H1 (cell line): Measurements from ENCODE around the gene MYH9. TPM values are rescaled to one million over a fixed set of nuclear protein-coding genes. Genes with fewer than 3 reads are reported as not detected.

Experiments used
- CTCF ChIA-PET: fragments of 300-600 bp; sonication (Branson Sonifier 250); formaldehyde crosslinking; loops from one replicate; lab custom pipeline; 2021; ENCODE audit not compliant: partially characterized antibody; lab: Charles Lee
- POLR2A ChIA-PET: fragments of 300-600 bp; sonication (Branson Sonifier 250); formaldehyde crosslinking; loops from one replicate; lab custom pipeline; 2021; ENCODE audit warnings: inconsistent platforms; ENCODE audit not compliant: partially characterized antibody; lab: Charles Lee
- DNase-seq, 2 experiments: peaks; one replicate each; pipeline versions ENCODE4 v3.0.0 to v3.0.0-alpha.2; 2010 to 2022; ENCODE audit warnings: low spot score in 2 of 2, low read depth in 1 of 2, mixed read lengths in 1 of 2
- FAIRE-seq: peaks from 2 replicates; lab custom pipeline; 2011; peaks lifted over from hg19 to GRCh38; lab: Jason Lieb, UNC
- H2AFZ ChIP-seq: 2 replicates; pipeline ENCODE4 v1.8.1; 2012; ENCODE audit warnings: low read length, inconsistent platforms
- H2AK5ac ChIP-seq: 2 replicates; pipeline ENCODE4 v1.6.1; 2013; ENCODE audit warnings: low read depth, low read length
- H2BK120ac ChIP-seq: replicated peaks from 2 replicates; pipeline ENCODE3; 2013; ENCODE audit warnings: low read depth, low read length, inconsistent platforms
- H2BK12ac ChIP-seq: 2 replicates; pipeline ENCODE4 v1.6.1; 2013; ENCODE audit warnings: low read depth, low read length
- H2BK15ac ChIP-seq: 2 replicates; pipeline ENCODE4 v1.6.1; 2013; ENCODE audit warnings: low read length
- H2BK20ac ChIP-seq: 2 replicates; pipeline ENCODE4 v1.6.1; 2013; ENCODE audit warnings: low read length
- H2BK5ac ChIP-seq: 2 replicates; pipeline ENCODE4 v1.6.1; 2013; ENCODE audit warnings: low read depth, low read length
- H3K14ac ChIP-seq: 2 replicates; pipeline ENCODE4 v1.6.1; 2013; ENCODE audit warnings: inconsistent platforms; ENCODE audit not compliant: insufficient read length
- H3K18ac ChIP-seq: 2 replicates; pipeline ENCODE4 v1.6.1; 2013; ENCODE audit warnings: low read length; ENCODE audit errors: extremely low read depth
- H3K23ac ChIP-seq: 2 replicates; pipeline ENCODE4 v1.6.1; 2013; ENCODE audit warnings: inconsistent platforms; ENCODE audit not compliant: insufficient read length
- H3K23me2 ChIP-seq: 2 replicates; pipeline ENCODE4 v1.6.1; 2013; ENCODE audit warnings: low read depth, low read length
- H3K27ac ChIP-seq: 2 replicates; pipeline ENCODE4 v1.6.1; 2011; ENCODE audit warnings: low read depth, low read length, inconsistent platforms
- H3K27me3 ChIP-seq, 4 experiments: replicated peaks in 1 of 4; 1 replicate in 1 of 4; 2 replicates in 3 of 4; pipeline versions ENCODE4 v1.6.1 to v1.8.1; 2011 to 2013; ENCODE audit warnings: low read length in 3 of 4, mild to moderate bottlenecking in 3 of 4, inconsistent platforms in 2 of 4, mixed read lengths in 2 of 4, moderate library complexity in 1 of 4; ENCODE audit not compliant: control insufficient read depth in 3 of 4, insufficient read depth in 3 of 4; ENCODE audit errors: extremely low read depth in 1 of 4
- H3K36me3 ChIP-seq, 4 experiments: 2 replicates each; pipeline versions ENCODE4 v1.6.1 to v1.8.1; 2011 to 2013; ENCODE audit warnings: mild to moderate bottlenecking in 4 of 4, low read length in 3 of 4, moderate library complexity in 2 of 4, control low read depth in 1 of 4, inconsistent platforms in 1 of 4; ENCODE audit not compliant: insufficient read depth in 4 of 4, control insufficient read depth in 2 of 4
- H3K4ac ChIP-seq: replicated peaks from 2 replicates; pipeline ENCODE3; 2013; ENCODE audit warnings: low read length, low read depth, mixed read lengths, inconsistent platforms; ENCODE audit not compliant: insufficient read length
- H3K4me1 ChIP-seq, 4 experiments: replicated peaks in 1 of 4; 1 replicate in 1 of 4; 2 replicates in 3 of 4; pipeline versions ENCODE4 v1.6.1 to v1.8.1; 2011 to 2013; ENCODE audit warnings: low read length in 3 of 4, inconsistent platforms in 2 of 4, mixed read lengths in 1 of 4; ENCODE audit not compliant: insufficient read depth in 4 of 4, control insufficient read depth in 3 of 4
- H3K4me2 ChIP-seq, 2 experiments: 2 replicates each; pipeline versions ENCODE4 v1.6.1 to v1.8.1; 2011 to 2013; ENCODE audit warnings: low read depth in 2 of 2, low read length in 2 of 2, control low read depth in 1 of 2, inconsistent platforms in 1 of 2, mild to moderate bottlenecking in 1 of 2; ENCODE audit not compliant: insufficient read depth in 1 of 2
- H3K4me3 ChIP-seq, 4 experiments: fragments of 200-600, 300-600 bp in 1 of 4; sonication (generic), shearing (Covaris generic), sonication (Bioruptor Twin) in 1 of 4; 2 replicates each; pipeline versions ENCODE4 v1.5.1 to v1.8.1; 2011 to 2016; ENCODE audit warnings: low read length in 4 of 4, low read depth in 3 of 4, control low read depth in 2 of 4, inconsistent platforms in 2 of 4, mild to moderate bottlenecking in 2 of 4, mixed read lengths in 1 of 4, moderate library complexity in 1 of 4; ENCODE audit not compliant: insufficient read depth in 2 of 4; ENCODE audit errors: extremely low read depth in 1 of 4
- H3K56ac ChIP-seq: replicated peaks from 2 replicates; pipeline ENCODE3; 2013; ENCODE audit warnings: low read depth, mild to moderate bottlenecking, mixed read lengths, low read length, inconsistent platforms; ENCODE audit not compliant: insufficient read length
- H3K79me1 ChIP-seq: 2 replicates; pipeline ENCODE4 v1.6.1; 2013; ENCODE audit warnings: low read depth, low read length, control low read depth
- H3K79me2 ChIP-seq, 2 experiments: 2 replicates each; pipeline versions ENCODE4 v1.6.1 to v1.8.1; 2012 to 2013; ENCODE audit warnings: low read length in 2 of 2, mild to moderate bottlenecking in 2 of 2, inconsistent platforms in 1 of 2; ENCODE audit not compliant: insufficient read depth in 2 of 2, control insufficient read depth in 1 of 2
- H3K9ac ChIP-seq, 4 experiments: replicated peaks in 1 of 4; 1 replicate in 1 of 4; 2 replicates in 3 of 4; pipeline versions ENCODE4 v1.6.1 to v1.8.1; 2011 to 2013; ENCODE audit warnings: low read depth in 3 of 4, low read length in 3 of 4, control low read depth in 2 of 4, mild to moderate bottlenecking in 2 of 4, moderate library complexity in 2 of 4, inconsistent platforms in 1 of 4; ENCODE audit errors: extremely low read depth in 1 of 4
- H3K9me3 ChIP-seq, 2 experiments: 2 replicates each; pipeline versions ENCODE4 v1.6.1 to v1.8.1; 2012 to 2013; ENCODE audit warnings: mild to moderate bottlenecking in 2 of 2, moderate library complexity in 2 of 2, control low read depth in 1 of 2, inconsistent platforms in 1 of 2, low read depth in 1 of 2, low read length in 1 of 2, mixed read lengths in 1 of 2; ENCODE audit not compliant: insufficient read depth in 2 of 2
- H4K20me1 ChIP-seq, 2 experiments: replicated peaks in 1 of 2; 2 replicates each; pipeline versions ENCODE3 to v1.8.1; 2011 to 2013; ENCODE audit warnings: inconsistent platforms in 2 of 2, low read length in 2 of 2, mild to moderate bottlenecking in 1 of 2; ENCODE audit not compliant: insufficient read depth in 2 of 2, control insufficient read depth in 1 of 2
- H4K5ac ChIP-seq: 2 replicates; pipeline ENCODE4 v1.6.1; 2013; ENCODE audit warnings: low read length, low read depth, mixed read lengths, inconsistent platforms; ENCODE audit not compliant: insufficient read length
- H4K8ac ChIP-seq: 2 replicates; pipeline ENCODE4 v1.8.0; 2013; ENCODE audit warnings: mild to moderate bottlenecking, moderate library complexity, low read length, inconsistent platforms; ENCODE audit not compliant: insufficient read depth; ENCODE audit errors: extremely low read depth
- H4K91ac ChIP-seq: replicated peaks from 2 replicates; pipeline ENCODE3; 2013; ENCODE audit warnings: low read length, mixed read lengths, inconsistent platforms; ENCODE audit not compliant: insufficient read length
- WGBS, 2 experiments: shearing (Covaris generic) in 1 of 2; methylation state at CpG; one replicate each; pipeline versions ENCODE4 v1.1.6 to v1.1.7; 2013 to 2015; ENCODE audit warnings: low lambda C conversion rate in 2 of 2, mixed read lengths in 2 of 2, inconsistent platforms in 1 of 2, low coverage in 1 of 2, missing lambda C conversion rate in 1 of 2; ENCODE audit not compliant: insufficient replicate concordance in 2 of 2, insufficient coverage in 1 of 2, insufficient read length in 1 of 2; ENCODE audit errors: extremely low coverage in 1 of 2, missing lambda C conversion rate in 1 of 2; 5-methylcytosine and 5-hydroxymethylcytosine counted together
- polyA plus RNA-seq, 7 experiments: library from polyadenylated mRNA; depleted of rRNA in 3 of 7; stranded (reverse) in 5 of 7; unstranded in 2 of 7; fragments of >200 nt in 5 of 7; fragments of 200-250 nt in 2 of 7; gene quantifications; 1 replicate in 5 of 7; 2 replicates in 1 of 7; 4 replicates in 1 of 7; pipeline versions ENCODE4 v1.2.1 to v1.2.3, GENCODE V29; 2011 to 2013; ENCODE audit warnings: missing spikeins in 2 of 7, mixed read lengths in 2 of 7
- total RNA-seq: library from RNA; stranded (reverse); fragmentation: NEBNext Ultra II Directional; extraction: Animal tissue kit (Norgen Biotek cat#: 25700); gene quantifications from 2 replicates; pipeline ENCODE4 v1.2.1, GENCODE V29; 2021

Gene MYH9
- total and polyA plus RNA-seq, 2 of the 8 experiments (the other 6 are each of a cell fraction or from before 2014, with no cell fraction given), result 24.9 to 322 TPM

DNA sequence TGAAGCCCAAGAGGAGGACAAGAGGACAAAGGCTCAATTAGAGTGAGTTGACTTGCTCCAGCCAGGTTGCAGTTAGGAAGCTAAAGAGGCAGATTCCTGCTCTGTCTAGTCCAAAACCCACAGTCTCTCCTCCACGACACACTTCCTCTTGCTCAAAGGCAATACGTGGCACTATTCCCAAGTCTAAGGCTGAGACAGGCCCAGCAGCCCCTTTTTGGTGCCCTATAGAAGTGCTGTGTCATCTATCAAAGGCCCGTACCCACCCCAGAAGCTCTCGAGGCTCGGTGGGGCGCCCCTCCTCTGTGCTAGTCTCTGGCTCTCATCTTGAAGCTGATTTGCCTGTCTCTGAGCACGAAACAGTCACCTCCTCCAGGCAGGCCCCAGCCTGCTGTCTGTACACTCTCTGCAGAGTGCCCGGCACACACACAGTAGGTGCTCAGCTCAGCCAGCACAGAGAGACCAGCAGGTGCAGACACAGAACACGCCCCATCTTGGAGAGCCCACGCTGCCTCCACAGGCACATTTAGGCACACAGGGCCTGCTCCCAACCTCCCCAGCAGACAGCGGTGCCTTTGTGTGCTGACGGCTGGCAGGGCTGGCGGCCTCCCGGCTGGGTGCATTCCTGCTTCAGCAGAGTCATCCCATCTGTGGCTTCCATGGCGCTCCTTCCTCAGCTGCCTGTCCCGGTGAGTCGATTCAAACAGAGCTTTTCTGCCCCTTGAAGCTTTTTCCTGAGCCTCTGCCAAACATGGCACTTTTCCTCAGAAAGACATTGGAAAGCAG, 52.8 kb downstream of the MYH9 start:
- 0 out of 2 replicates have a peak overlapping the region, but pooled peaks have one; percentile 16 for H4K8ac ChIP-seq
- H3K79me1 ChIP-seq, result peaks cover 4% of the 10 kb centered on the region
- no peak overlapping the region for H3K23ac ChIP-seq
- no peak overlapping the region for H4K91ac ChIP-seq
- ChIA-PET POLR2A (interaction anchor here (0.5 to 1.8 kb wide), 9 partner anchors 9 to 124 kb away, joined by 3 to 4 read pairs (median 3); partner anchors contain the start of gene MYH9), CTCF (interaction anchor here (0.6 to 6.0 kb wide), 16 partner anchors 9 to 147 kb away, joined by 3 to 33 read pairs (median 5); partner anchors contain the start of gene TXN2)
- no peak overlapping the region for H3K4me2 ChIP-seq
- no peak overlapping the region for H2BK12ac ChIP-seq
- no peak overlapping the region for H2BK15ac ChIP-seq
- H4K20me1 ChIP-seq, result peaks cover 7 to 30% of the 10 kb centered on the region in 2 experiments
- H2BK120ac ChIP-seq, result no peak overlapping the region
- H3K14ac ChIP-seq, result no peak overlapping the region
- H3K79me2 ChIP-seq, result peaks cover 0 to 92% of the 10 kb centered on the region in 2 experiments; a peak in 2 of 4 replicates
- no peaks in the 10 kb centered on the region for H3K9me3 ChIP-seq
- no peak for DNase-seq
- FAIRE-seq, result no peak
- H2AFZ ChIP-seq, result no peak overlapping the region
- H3K56ac ChIP-seq, result no peak overlapping the region
- H2AK5ac ChIP-seq, result no peak overlapping the region
- H3K27ac ChIP-seq, result peak overlapping the region; percentile 31
- H2BK5ac ChIP-seq, result 0 out of 2 replicates have a peak overlapping the region, but pooled peaks have one; percentile 41
- H3K36me3 ChIP-seq, result peaks cover 8 to 33% (median 23%) of the 10 kb centered on the region in 4 experiments
- no peak overlapping the region; a peak in 1 of 7 replicates for H3K9ac ChIP-seq
- H4K5ac ChIP-seq, result no peak overlapping the region
- H3K23me2 ChIP-seq, result no peaks in the 10 kb centered on the region
- H3K18ac ChIP-seq, result no peak overlapping the region
- H2BK20ac ChIP-seq, result no peak overlapping the region
- H3K27me3 ChIP-seq, result no peaks in the 10 kb centered on the region
- H3K4me1 ChIP-seq, result peaks cover 9 to 41% (median 21%) of the 10 kb centered on the region in 4 experiments
- H3K4me3 ChIP-seq, result no peak overlapping the region
- WGBS, 2 experiments, result 85% methylated on average over 16 of the region's 17 CpGs; no CpG with 5 or more reads in 1 of the 2 experiments
- H3K4ac ChIP-seq, result no peak overlapping the region
